ENCODE results near the gene TMEM101.

- TF ChIP-seq CTCF (IDR thresholded peaks at IDR 0.05) (no peak), ZFX (IDR thresholded peaks at IDR 0.05; ENCODE audit: borderline replicate concordance) (no peak)
These were observed at the start of gene TMEM101 for GRCh38 chr17:44014437-44015172.
